TTC549 (cell line): ENCODE data around the gene CCT6B.

Experiments
- FAIRE-seq: peaks from 2 replicates; lab custom pipeline; 2012; peaks lifted over from hg19 to GRCh38; lab: Jason Lieb, UNC

CCT6B gene

GRCh38 chr17:34883106-34884000 is 77.9 kb downstream of the CCT6B start:
- FAIRE-seq: no peak

GRCh38 chr17:34879146-34879545 is 82.1 kb downstream of the CCT6B start:
- no peak for FAIRE-seq
